ENCODE results near the gene IGBP1. TPM values are rescaled to one million over a fixed set of nuclear protein-coding genes. Genes with fewer than 3 reads are reported as not detected.
A peak's percentile ranks its signal among the peaks of the same experiment; 100 is the strongest.

The IGBP1 gene
- total RNA-seq, 1 experiment from 2014 or later = 50.7 TPM

- no peak for TF ChIP-seq ZBTB33 (IDR thresholded peaks at IDR 0.05; ENCODE audit: extremely low read depth, insufficient replicate concordance, low read length)
- TF ChIP-seq MAX (IDR thresholded peaks at IDR 0.05) = no peak
- 0 out of 2 replicates have a peak, but pooled peaks have one; percentile 32 for TF ChIP-seq SIN3A (IDR thresholded peaks at IDR 0.05; ENCODE audit: low read depth)
- TF ChIP-seq TCF7L2 (IDR thresholded peaks at IDR 0.05; ENCODE audit: borderline replicate concordance, extremely low read depth, insufficient read depth, insufficient read length) = peak; percentile 73
- TF ChIP-seq EGR1 (IDR thresholded peaks at IDR 0.05; ENCODE audit: low read depth) = peak; percentile 78
Measured at GRCh38 chrX:70133303-70134115, at the start of gene IGBP1 (continued).

- ChIA-PET CTCF (no interaction called here), RAD21 (ENCODE audit: low non-redundant PET in 1 of 2, low total read pairs in 2 of 2, uncharacterized antibody in 2 of 2, unreplicated experiment in 2 of 2) (no interaction called here), POLR2A (no interaction called here)
- Histone ChIP-seq H3K9me2 (ENCODE audit: insufficient read depth) (no peaks in the 10 kb centered on the region), H4K20me1 (ENCODE audit: insufficient read depth) (no peaks in the 10 kb centered on the region), H3K4me1 (ENCODE audit: control insufficient read depth in 1 of 2, insufficient read depth in 2 of 2, low read length in 2 of 2) (no peaks in the 10 kb centered on the region), H3K79me2 (ENCODE audit: insufficient read depth, low read length) (no peaks in the 10 kb centered on the region), H3K9me3 (ENCODE audit: control insufficient read depth in 1 of 2, insufficient read depth in 1 of 2, low read depth in 1 of 2, low read length in 2 of 2) (no peaks in the 10 kb centered on the region), H3K4me2 (ENCODE audit: low read length) (no peak overlapping the region), H3K27ac (ENCODE audit: low read depth, low read length) (no peak overlapping the region), H3K9ac (ENCODE audit: low read length) (no peak overlapping the region), H3K4me3 (replicated peaks in 1 of 2; ENCODE audit: low read depth in 1 of 2, low read length in 2 of 2) (no peak overlapping the region), H3K36me3 (ENCODE audit: control insufficient read depth in 1 of 2, insufficient read depth in 2 of 2, low read length in 2 of 2) (no peaks in the 10 kb centered on the region), H3K27me3 (ENCODE audit: insufficient read depth, low read length) (no peaks in the 10 kb centered on the region), H2AFZ (ENCODE audit: low read depth, low read length, poor library complexity, severe bottlenecking) (no peak overlapping the region)
- ATAC-seq (no peak), DNase-seq (ENCODE audit: low read depth, low spot score) (no peak)
- intact Hi-C loops (cut with micrococcal nuclease) = no loop called here
- no TSS peak for BruUV-seq (replicated peaks)
- no peak for TF ChIP-seq SRF (IDR thresholded peaks at IDR 0.05; ENCODE audit: low read depth)
- no peak for TF ChIP-seq SIN3A (IDR thresholded peaks at IDR 0.05; ENCODE audit: low read depth)
- no peak for TF ChIP-seq CEBPB (IDR thresholded peaks at IDR 0.05; ENCODE audit: low read depth)
- TF ChIP-seq MAX (IDR thresholded peaks at IDR 0.05) = no peak
- TF ChIP-seq JUND (IDR thresholded peaks at IDR 0.05) = no peak
- TF ChIP-seq EGR1 (IDR thresholded peaks at IDR 0.05; ENCODE audit: low read depth) = no peak
- TF ChIP-seq YY1 (IDR thresholded peaks at IDR 0.05; ENCODE audit: extremely low read depth, insufficient replicate concordance, low read depth, low read length) = no peak
- TF ChIP-seq EZH2 (IDR thresholded peaks at IDR 0.05) = no peak
- TF ChIP-seq CBX3 (IDR thresholded peaks at IDR 0.05; ENCODE audit: low read depth) = no peak
- no peak for TF ChIP-seq ZBTB33 (IDR thresholded peaks at IDR 0.05; ENCODE audit: extremely low read depth, insufficient replicate concordance, low read length)
- TF ChIP-seq, protein P1, sequence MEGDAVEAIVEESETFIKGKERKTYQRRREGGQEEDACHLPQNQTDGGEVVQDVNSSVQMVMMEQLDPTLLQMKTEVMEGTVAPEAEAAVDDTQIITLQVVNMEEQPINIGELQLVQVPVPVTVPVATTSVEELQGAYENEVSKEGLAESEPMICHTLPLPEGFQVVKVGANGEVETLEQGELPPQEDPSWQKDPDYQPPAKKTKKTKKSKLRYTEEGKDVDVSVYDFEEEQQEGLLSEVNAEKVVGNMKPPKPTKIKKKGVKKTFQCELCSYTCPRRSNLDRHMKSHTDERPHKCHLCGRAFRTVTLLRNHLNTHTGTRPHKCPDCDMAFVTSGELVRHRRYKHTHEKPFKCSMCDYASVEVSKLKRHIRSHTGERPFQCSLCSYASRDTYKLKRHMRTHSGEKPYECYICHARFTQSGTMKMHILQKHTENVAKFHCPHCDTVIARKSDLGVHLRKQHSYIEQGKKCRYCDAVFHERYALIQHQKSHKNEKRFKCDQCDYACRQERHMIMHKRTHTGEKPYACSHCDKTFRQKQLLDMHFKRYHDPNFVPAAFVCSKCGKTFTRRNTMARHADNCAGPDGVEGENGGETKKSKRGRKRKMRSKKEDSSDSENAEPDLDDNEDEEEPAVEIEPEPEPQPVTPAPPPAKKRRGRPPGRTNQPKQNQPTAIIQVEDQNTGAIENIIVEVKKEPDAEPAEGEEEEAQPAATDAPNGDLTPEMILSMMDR (IDR thresholded peaks at IDR 0.05 in 2 of 3, conservative IDR thresholded peaks at IDR 0.05 in 1 of 3; ENCODE audit: borderline replicate concordance in 1 of 3, insufficient read depth in 1 of 3, low read depth in 2 of 3, low read length in 2 of 3) = no peak
- TF ChIP-seq ELF1 (IDR thresholded peaks at IDR 0.05; ENCODE audit: borderline replicate concordance, low read depth) = no peak
Measured at GRCh38 chrX:70084592-70085240, 48.5 kb upstream of the IGBP1 start.

Measured in HCT116 (cell line).